Stimulated activated CD4-positive, alpha-beta T cell treated with anti-CD3 and anti-CD28 coated beads, Interleukin-12 subunit alpha, Interleukin-12 subunit beta, amount 100 ng/mL, for 24 hours (primary cell): Measurements from ENCODE around the gene CXCL14.

ENCODE experiments used
- DNase-seq, 2 experiments: peaks; one replicate each; pipeline ENCODE4 v3.0.0-alpha.2; 2020; ENCODE audit warnings: low read depth in 2 of 2

Gene CXCL14

GRCh38 chr5:135578685-135579341, at the start of gene CXCL14:
CXCL14 (minus strand) TSS chr5:135578991; CDS start chr5:135578778, 213 bp downstream.
- DNase-seq, result peak in 1 of 2 experiments; percentile 20

- no peak for DNase-seq
Observed at GRCh38 chr5:135626636-135627035, 47.8 kb upstream of the CXCL14 start.

GRCh38 chr5:135625961-135626360, 47.2 kb upstream of the CXCL14 start:
- DNase-seq, result no peak

GRCh38 chr5:135625486-135625885, 46.7 kb upstream of the CXCL14 start:
- DNase-seq, result no peak

GRCh38 chr5:135625061-135625460, 46.3 kb upstream of the CXCL14 start:
- DNase-seq, result no peak

- no peak for DNase-seq
Observed at GRCh38 chr5:135623186-135623715, 44.5 kb upstream of the CXCL14 start.

- DNase-seq, result no peak
Observed at GRCh38 chr5:135615581-135616260, 36.9 kb upstream of the CXCL14 start.

GRCh38 chr5:135615171-135615570, 36.4 kb upstream of the CXCL14 start:
- no peak for DNase-seq

GRCh38 chr5:135609981-135610380, 31.2 kb upstream of the CXCL14 start:
- no peak for DNase-seq

GRCh38 chr5:135608761-135609443, 30.1 kb upstream of the CXCL14 start:
- DNase-seq, result no peak

GRCh38 chr5:135608361-135608760, 29.6 kb upstream of the CXCL14 start:
- DNase-seq, result no peak

- no peak for DNase-seq
Observed at GRCh38 chr5:135606431-135606830, 27.6 kb upstream of the CXCL14 start.

GRCh38 chr5:135605221-135605620, 26.4 kb upstream of the CXCL14 start:
- DNase-seq, result no peak

GRCh38 chr5:135604056-135604455, 25.3 kb upstream of the CXCL14 start:
- no peak for DNase-seq

GRCh38 chr5:135602882-135603721, 24.3 kb upstream of the CXCL14 start:
- no peak for DNase-seq

- DNase-seq, result no peak
Observed at GRCh38 chr5:135601466-135601865, 22.7 kb upstream of the CXCL14 start.

- no peak for DNase-seq
Observed at GRCh38 chr5:135600971-135601381, 22.2 kb upstream of the CXCL14 start.

- no peak for DNase-seq
Observed at GRCh38 chr5:135600152-135600570, 21.4 kb upstream of the CXCL14 start.

GRCh38 chr5:135599421-135600151, 20.8 kb upstream of the CXCL14 start:
- no peak for DNase-seq

- DNase-seq, result no peak
Observed at GRCh38 chr5:135598691-135599395, 20.1 kb upstream of the CXCL14 start.
